NT2/D1 (cell line): Measurements from ENCODE around the gene IMPDH1.

Experiments
- SUZ12 ChIP-seq: IDR thresholded peaks from 2 replicates; pipeline ENCODE4 v1.6.1; 2011; ENCODE audit not compliant: insufficient read length, insufficient read depth; ENCODE audit errors: extremely low read depth
- ZNF274 ChIP-seq: IDR thresholded peaks from 2 replicates; pipeline ENCODE4 v1.6.1; 2011; ENCODE audit warnings: mild to moderate bottlenecking, low read depth, low read length

GRCh38 chr7:128427289-128427891, 17.6 kb upstream of the IMPDH1 start:
- TF ChIP-seq ZNF274 = no peak
- no peak for TF ChIP-seq SUZ12
